IMR-90 (cell line): ENCODE measurements around the gene RELL1.

Experiments used
- CEBPB ChIP-seq: IDR thresholded peaks from 2 replicates; pipeline ENCODE4 v1.6.1; 2012; ENCODE audit warnings: low read depth, low read length, improper control_type of control experiment
- CTCF ChIP-seq: conservative IDR thresholded peaks from 2 replicates; pipeline ENCODE4 v1.5.1; 2012; ENCODE audit warnings: mild to moderate bottlenecking, low read depth, low read length, improper control_type of control experiment
- MXI1 ChIP-seq: IDR thresholded peaks from 2 replicates; pipeline ENCODE4 v1.6.1; 2012; ENCODE audit warnings: low read depth, mild to moderate bottlenecking, low read length, moderate library complexity, borderline replicate concordance
- POLR2A ChIP-seq: IDR thresholded peaks from 2 replicates; pipeline ENCODE4 v1.6.1; 2012; ENCODE audit warnings: mild to moderate bottlenecking, low read depth, low read length
- RAD21 ChIP-seq: IDR thresholded peaks from 2 replicates; pipeline ENCODE4 v1.6.1; 2012; ENCODE audit warnings: low read length, improper control_type of control experiment
- RFX5 ChIP-seq: IDR thresholded peaks from 2 replicates; pipeline ENCODE4 v1.8.0; 2012; ENCODE audit warnings: low read depth, mild to moderate bottlenecking, low read length, moderate library complexity

- TF ChIP-seq CTCF (no peak), RAD21 (no peak), POLR2A (no peak), RFX5 (no peak), MXI1 (no peak), CEBPB (no peak)
Measured at GRCh38 chr4:37689353-37690095, 3.3 kb upstream of the RELL1 start.
